ENCODE measurements around the gene ZBED2.

- TF ChIP-seq TEAD4 (IDR thresholded peaks at IDR 0.05; ENCODE audit: borderline replicate concordance, insufficient read depth) (no peak), FOSL2 (IDR thresholded peaks at IDR 0.05; ENCODE audit: borderline replicate concordance, low read depth) (no peak), CHD2 (IDR thresholded peaks at IDR 0.05; ENCODE audit: low read length, partially characterized antibody) (no peak), MAX (IDR thresholded peaks at IDR 0.05; ENCODE audit: low read depth) (no peak), RCOR1 (IDR thresholded peaks at IDR 0.05; ENCODE audit: low read length) (no peak), POLR2AphosphoS5 (IDR thresholded peaks at IDR 0.05; ENCODE audit: low read depth, low read length) (no peak), TAF1 (IDR thresholded peaks at IDR 0.05; ENCODE audit: borderline replicate concordance, low read depth, low read length) (no peak), USF1 (IDR thresholded peaks at IDR 0.05; ENCODE audit: borderline replicate concordance, low read depth) (no peak), EZH2phosphoT487 (IDR thresholded peaks at IDR 0.05; ENCODE audit: borderline replicate concordance, low read depth) (no peak), RAD21 (IDR thresholded peaks at IDR 0.05; ENCODE audit: low read length) (no peak), TCF12 (IDR thresholded peaks at IDR 0.05) (no peak)
- TF ChIP-seq, protein P1, sequence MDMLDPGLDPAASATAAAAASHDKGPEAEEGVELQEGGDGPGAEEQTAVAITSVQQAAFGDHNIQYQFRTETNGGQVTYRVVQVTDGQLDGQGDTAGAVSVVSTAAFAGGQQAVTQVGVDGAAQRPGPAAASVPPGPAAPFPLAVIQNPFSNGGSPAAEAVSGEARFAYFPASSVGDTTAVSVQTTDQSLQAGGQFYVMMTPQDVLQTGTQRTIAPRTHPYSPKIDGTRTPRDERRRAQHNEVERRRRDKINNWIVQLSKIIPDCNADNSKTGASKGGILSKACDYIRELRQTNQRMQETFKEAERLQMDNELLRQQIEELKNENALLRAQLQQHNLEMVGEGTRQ (IDR thresholded peaks at IDR 0.05; ENCODE audit: borderline replicate concordance, low read depth, low read length), result no peak
- TF ChIP-seq, protein P2, sequence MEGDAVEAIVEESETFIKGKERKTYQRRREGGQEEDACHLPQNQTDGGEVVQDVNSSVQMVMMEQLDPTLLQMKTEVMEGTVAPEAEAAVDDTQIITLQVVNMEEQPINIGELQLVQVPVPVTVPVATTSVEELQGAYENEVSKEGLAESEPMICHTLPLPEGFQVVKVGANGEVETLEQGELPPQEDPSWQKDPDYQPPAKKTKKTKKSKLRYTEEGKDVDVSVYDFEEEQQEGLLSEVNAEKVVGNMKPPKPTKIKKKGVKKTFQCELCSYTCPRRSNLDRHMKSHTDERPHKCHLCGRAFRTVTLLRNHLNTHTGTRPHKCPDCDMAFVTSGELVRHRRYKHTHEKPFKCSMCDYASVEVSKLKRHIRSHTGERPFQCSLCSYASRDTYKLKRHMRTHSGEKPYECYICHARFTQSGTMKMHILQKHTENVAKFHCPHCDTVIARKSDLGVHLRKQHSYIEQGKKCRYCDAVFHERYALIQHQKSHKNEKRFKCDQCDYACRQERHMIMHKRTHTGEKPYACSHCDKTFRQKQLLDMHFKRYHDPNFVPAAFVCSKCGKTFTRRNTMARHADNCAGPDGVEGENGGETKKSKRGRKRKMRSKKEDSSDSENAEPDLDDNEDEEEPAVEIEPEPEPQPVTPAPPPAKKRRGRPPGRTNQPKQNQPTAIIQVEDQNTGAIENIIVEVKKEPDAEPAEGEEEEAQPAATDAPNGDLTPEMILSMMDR (IDR thresholded peaks at IDR 0.05), result no peak
These were observed 6.7 kb upstream of the ZBED2 start for GRCh38 chr3:111601810-111602209.

Measured in SK-N-SH (cell line).